ENCODE results near the gene SLC15A3.

SLC15A3 gene

GRCh38 chr11:60985501-60985900, 33.5 kb upstream of the SLC15A3 start:
- no peak overlapping the region for H3K4me3 ChIP-seq (ENCODE audit: low read length)
- TF ChIP-seq, protein P1, sequence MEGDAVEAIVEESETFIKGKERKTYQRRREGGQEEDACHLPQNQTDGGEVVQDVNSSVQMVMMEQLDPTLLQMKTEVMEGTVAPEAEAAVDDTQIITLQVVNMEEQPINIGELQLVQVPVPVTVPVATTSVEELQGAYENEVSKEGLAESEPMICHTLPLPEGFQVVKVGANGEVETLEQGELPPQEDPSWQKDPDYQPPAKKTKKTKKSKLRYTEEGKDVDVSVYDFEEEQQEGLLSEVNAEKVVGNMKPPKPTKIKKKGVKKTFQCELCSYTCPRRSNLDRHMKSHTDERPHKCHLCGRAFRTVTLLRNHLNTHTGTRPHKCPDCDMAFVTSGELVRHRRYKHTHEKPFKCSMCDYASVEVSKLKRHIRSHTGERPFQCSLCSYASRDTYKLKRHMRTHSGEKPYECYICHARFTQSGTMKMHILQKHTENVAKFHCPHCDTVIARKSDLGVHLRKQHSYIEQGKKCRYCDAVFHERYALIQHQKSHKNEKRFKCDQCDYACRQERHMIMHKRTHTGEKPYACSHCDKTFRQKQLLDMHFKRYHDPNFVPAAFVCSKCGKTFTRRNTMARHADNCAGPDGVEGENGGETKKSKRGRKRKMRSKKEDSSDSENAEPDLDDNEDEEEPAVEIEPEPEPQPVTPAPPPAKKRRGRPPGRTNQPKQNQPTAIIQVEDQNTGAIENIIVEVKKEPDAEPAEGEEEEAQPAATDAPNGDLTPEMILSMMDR (conservative IDR thresholded peaks at IDR 0.05; ENCODE audit: low read length) = no peak
- no peak for DNase-seq (ENCODE audit: low read depth)

GRCh38 chr11:60984636-60985035, 32.7 kb upstream of the SLC15A3 start:
- H3K4me3 ChIP-seq (ENCODE audit: low read length) = no peak overlapping the region
- DNase-seq (ENCODE audit: low read depth) = no peak
- TF ChIP-seq, protein P1 (conservative IDR thresholded peaks at IDR 0.05; ENCODE audit: low read length) = no peak

GRCh38 chr11:60984149-60984548, 32.2 kb upstream of the SLC15A3 start:
- TF ChIP-seq, protein P1 (conservative IDR thresholded peaks at IDR 0.05; ENCODE audit: low read length) = no peak
- no peak for DNase-seq (ENCODE audit: low read depth)

DNA sequence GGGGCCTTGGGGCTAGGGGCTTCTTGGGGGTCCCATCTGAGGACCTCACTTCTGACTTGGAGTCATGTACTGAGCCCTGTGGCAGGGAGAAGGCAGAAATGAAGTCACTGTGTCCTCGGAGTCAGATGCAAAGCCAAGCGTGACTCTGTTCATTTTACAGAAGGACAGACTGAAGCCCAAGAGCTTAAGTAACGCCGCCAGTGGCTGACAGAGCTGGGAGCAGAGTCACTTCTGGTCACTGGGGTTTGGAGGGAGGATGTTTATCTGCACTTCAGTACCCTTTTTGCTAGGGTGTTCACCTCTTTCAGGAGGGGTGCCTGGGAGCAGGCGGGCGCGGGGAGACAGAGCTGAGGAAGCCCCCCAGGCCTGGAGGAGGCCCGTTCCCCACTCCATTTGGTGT, 30.2 kb upstream of the SLC15A3 start:
- TF ChIP-seq, protein P1 (conservative IDR thresholded peaks at IDR 0.05; ENCODE audit: low read length) = no peak
- DNase-seq (ENCODE audit: low read depth) = no peak

More at GRCh38 chr11:60984149-60984548, 32.2 kb upstream of the SLC15A3 start:
- H3K4me3 ChIP-seq (ENCODE audit: low read length) = no peak overlapping the region

DNA sequence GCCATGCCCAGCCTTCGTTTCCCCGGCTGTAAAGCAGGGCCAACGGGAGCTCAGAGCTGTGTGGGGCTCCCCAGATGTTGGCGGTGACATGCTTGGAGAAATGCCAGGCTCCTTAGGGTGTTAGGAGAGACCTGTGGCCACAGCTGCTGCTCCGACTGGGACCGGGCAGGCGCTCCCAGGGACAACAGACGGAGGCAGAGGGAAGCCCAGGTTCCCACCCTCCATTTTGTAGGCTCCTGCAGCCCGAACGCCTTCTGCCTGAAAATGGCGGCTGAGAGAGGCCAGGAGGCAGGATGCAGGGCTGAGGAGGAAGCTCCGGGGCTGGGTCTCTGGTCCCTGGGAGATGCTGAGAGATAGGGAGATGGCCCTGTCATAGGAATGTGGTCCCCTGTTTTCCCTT, 29.5 kb upstream of the SLC15A3 start:
- no peak for DNase-seq (ENCODE audit: low read depth)
- H3K4me3 ChIP-seq (ENCODE audit: low read length) = no peak overlapping the region
- TF ChIP-seq, protein P1 (conservative IDR thresholded peaks at IDR 0.05; ENCODE audit: low read length) = no peak

More for the DNA sequence above, 30.2 kb upstream of the SLC15A3 start:
- no peak overlapping the region for H3K4me3 ChIP-seq (ENCODE audit: low read length)

GRCh38 chr11:60978546-60979380, 26.8 kb upstream of the SLC15A3 start:
- DNase-seq (ENCODE audit: low read depth) = no peak
- TF ChIP-seq, protein P1 (conservative IDR thresholded peaks at IDR 0.05; ENCODE audit: low read length) = no peak
- no peak overlapping the region for H3K4me3 ChIP-seq (ENCODE audit: low read length)

- no peak overlapping the region for H3K4me3 ChIP-seq (ENCODE audit: low read length)
- DNase-seq (ENCODE audit: low read depth) = no peak
- TF ChIP-seq, protein P1 (conservative IDR thresholded peaks at IDR 0.05; ENCODE audit: low read length) = no peak
These were observed 25.9 kb upstream of the SLC15A3 start for GRCh38 chr11:60977836-60978235.

All from AG10803 (cell line).